ENCODE results near the gene PBX1. TPM values are rescaled to one million over a fixed set of nuclear protein-coding genes. Genes with fewer than 3 reads are reported as not detected.

The PBX1 gene
- total RNA-seq, 1 donor from 2014 or later: 29.7 TPM

DNA sequence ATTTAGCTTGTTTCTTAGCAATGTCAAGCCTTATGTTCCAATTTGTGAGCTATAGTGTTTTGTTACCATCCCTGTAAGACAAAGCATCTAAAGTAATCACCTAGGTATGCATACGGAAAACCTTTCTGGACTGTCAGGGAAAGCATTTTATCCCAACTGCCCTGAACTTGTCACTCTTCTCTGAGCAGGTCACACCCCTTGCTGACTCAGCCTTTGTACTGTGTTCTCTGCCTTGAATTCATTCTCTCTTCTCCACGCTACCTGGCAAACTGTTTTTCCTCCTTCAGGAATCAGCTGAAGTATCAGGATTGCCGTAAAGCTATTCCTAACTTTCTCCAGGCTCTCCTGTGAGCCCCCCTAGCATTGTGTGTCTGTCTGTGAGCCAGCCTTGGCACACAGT is 54.2 kb downstream of the PBX1 start:
- TF ChIP-seq, protein P1, sequence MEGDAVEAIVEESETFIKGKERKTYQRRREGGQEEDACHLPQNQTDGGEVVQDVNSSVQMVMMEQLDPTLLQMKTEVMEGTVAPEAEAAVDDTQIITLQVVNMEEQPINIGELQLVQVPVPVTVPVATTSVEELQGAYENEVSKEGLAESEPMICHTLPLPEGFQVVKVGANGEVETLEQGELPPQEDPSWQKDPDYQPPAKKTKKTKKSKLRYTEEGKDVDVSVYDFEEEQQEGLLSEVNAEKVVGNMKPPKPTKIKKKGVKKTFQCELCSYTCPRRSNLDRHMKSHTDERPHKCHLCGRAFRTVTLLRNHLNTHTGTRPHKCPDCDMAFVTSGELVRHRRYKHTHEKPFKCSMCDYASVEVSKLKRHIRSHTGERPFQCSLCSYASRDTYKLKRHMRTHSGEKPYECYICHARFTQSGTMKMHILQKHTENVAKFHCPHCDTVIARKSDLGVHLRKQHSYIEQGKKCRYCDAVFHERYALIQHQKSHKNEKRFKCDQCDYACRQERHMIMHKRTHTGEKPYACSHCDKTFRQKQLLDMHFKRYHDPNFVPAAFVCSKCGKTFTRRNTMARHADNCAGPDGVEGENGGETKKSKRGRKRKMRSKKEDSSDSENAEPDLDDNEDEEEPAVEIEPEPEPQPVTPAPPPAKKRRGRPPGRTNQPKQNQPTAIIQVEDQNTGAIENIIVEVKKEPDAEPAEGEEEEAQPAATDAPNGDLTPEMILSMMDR (IDR thresholded peaks at IDR 0.05): no peak
- Mint-ChIP-seq H3K9me3 (ENCODE audit: unreplicated experiment) (no peaks in the 10 kb centered on the region), H3K4me1 (ENCODE audit: unreplicated experiment) (peaks cover 45% of the 10 kb centered on the region), H3K4me3 (ENCODE audit: unreplicated experiment) (no peak overlapping the region), H3K27me3 (ENCODE audit: unreplicated experiment) (no peaks in the 10 kb centered on the region), H3K36me3 (ENCODE audit: unreplicated experiment) (no peaks in the 10 kb centered on the region), H3K27ac (ENCODE audit: unreplicated experiment) (no peak overlapping the region)
- DNase-seq (ENCODE audit: extremely low spot score, unreplicated experiment): no peak

DNA sequence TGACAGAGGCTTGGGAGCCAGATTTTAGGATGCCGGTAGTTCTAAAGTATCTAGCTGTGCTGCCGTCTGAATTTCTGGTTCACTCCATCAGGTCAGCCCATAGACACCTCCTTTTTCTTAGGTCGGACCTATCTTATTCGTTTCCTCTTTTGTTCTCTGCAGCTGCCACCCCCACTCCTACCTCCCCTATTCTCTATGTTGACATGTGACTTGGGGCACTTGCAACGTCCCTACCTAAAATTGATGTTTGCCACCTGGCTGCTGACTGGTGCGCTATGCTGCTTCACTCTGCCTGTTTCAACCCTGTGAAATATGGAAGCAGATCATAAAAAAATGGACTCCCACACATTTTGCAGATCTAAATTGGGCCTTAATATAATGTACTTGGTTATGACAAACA is 55.3 kb downstream of the PBX1 start:
- no peaks in the 10 kb centered on the region for H3K36me3 Mint-ChIP-seq (ENCODE audit: unreplicated experiment)
- no peaks in the 10 kb centered on the region for H3K9me3 Mint-ChIP-seq (ENCODE audit: unreplicated experiment)
- no peaks in the 10 kb centered on the region for H3K27me3 Mint-ChIP-seq (ENCODE audit: unreplicated experiment)
- TF ChIP-seq, protein P1 (IDR thresholded peaks at IDR 0.05): no peak
- H3K4me1 Mint-ChIP-seq (ENCODE audit: unreplicated experiment): peaks cover 34% of the 10 kb centered on the region
- H3K27ac Mint-ChIP-seq (ENCODE audit: unreplicated experiment): no peak overlapping the region
- H3K4me3 Mint-ChIP-seq (ENCODE audit: unreplicated experiment): no peak overlapping the region
- no peak for DNase-seq (ENCODE audit: extremely low spot score, unreplicated experiment)

DNA sequence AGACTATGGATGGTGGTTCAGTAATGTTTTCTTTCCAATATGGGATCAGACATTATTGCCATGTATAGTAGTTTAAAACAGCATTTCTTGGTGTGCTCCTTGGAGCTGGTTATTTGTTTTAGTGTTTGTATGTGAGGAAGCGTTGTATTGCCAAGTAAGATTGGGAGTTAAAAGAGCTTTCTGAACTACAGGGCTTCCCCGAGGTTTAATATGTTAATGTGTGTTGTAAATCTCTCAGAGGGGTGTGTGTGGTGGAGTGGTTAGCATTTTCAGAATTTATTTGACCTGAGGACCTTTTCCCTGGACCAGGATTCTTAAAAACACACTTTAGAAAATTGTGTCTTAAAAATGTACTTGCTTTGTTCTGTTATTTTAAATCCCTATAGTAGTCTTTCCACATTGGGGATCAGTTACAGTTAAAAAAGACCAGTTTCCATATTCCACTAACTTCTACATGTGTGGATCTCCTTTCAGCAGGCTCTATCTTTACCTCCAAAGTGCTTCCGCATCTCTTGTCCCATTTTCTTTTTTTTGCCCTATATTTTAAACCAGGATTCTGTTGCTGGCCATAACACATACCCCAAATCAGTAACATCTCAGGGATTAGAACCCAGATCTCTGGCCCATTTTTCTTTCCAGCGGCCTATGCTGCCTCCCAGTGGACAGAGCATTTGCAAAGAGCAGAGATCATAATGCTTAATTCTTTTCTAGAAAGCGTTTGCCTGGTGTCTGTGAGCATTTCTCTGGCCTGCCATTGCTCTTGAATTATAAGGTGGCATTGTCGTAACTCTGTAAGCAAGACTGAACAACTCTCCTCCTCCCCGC is 58.6 kb downstream of the PBX1 start:
- DNase-seq (ENCODE audit: extremely low spot score, unreplicated experiment): no peak
- H3K27me3 Mint-ChIP-seq (ENCODE audit: unreplicated experiment): no peaks in the 10 kb centered on the region
- TF ChIP-seq, protein P1 (IDR thresholded peaks at IDR 0.05): peak; percentile 78
- no peaks in the 10 kb centered on the region for H3K9me3 Mint-ChIP-seq (ENCODE audit: unreplicated experiment)
- H3K4me3 Mint-ChIP-seq (ENCODE audit: unreplicated experiment): no peak overlapping the region
- H3K27ac Mint-ChIP-seq (ENCODE audit: unreplicated experiment): no peak overlapping the region
- no peaks in the 10 kb centered on the region for H3K36me3 Mint-ChIP-seq (ENCODE audit: unreplicated experiment)
- peaks cover 9% of the 10 kb centered on the region for H3K4me1 Mint-ChIP-seq (ENCODE audit: unreplicated experiment)

DNA sequence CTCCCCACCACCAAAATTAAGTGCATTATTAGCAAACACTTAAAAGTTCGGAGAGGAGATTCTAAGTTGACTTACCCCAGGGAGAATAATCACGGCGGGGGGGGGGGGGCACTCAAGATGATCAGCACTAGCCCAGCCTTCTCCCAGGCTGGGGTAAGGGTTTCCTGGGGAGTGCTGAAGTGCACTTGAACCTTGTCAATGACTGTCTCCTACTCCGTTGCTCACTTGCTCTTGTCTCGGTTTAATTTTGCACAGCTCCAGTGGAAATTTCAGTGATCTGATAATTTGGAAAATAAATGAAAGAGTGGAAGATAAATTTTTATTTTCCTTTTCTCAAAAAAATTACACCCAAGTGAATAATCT is 59.2 kb downstream of the PBX1 start:
- no peaks in the 10 kb centered on the region for H3K27me3 Mint-ChIP-seq (ENCODE audit: unreplicated experiment)
- TF ChIP-seq, protein P1 (IDR thresholded peaks at IDR 0.05): no peak
- H3K27ac Mint-ChIP-seq (ENCODE audit: unreplicated experiment): no peak overlapping the region
- H3K9me3 Mint-ChIP-seq (ENCODE audit: unreplicated experiment): no peaks in the 10 kb centered on the region
- peaks cover 4% of the 10 kb centered on the region for H3K4me1 Mint-ChIP-seq (ENCODE audit: unreplicated experiment)
- no peaks in the 10 kb centered on the region for H3K36me3 Mint-ChIP-seq (ENCODE audit: unreplicated experiment)
- DNase-seq (ENCODE audit: extremely low spot score, unreplicated experiment): no peak
- H3K4me3 Mint-ChIP-seq (ENCODE audit: unreplicated experiment): no peak overlapping the region

DNA sequence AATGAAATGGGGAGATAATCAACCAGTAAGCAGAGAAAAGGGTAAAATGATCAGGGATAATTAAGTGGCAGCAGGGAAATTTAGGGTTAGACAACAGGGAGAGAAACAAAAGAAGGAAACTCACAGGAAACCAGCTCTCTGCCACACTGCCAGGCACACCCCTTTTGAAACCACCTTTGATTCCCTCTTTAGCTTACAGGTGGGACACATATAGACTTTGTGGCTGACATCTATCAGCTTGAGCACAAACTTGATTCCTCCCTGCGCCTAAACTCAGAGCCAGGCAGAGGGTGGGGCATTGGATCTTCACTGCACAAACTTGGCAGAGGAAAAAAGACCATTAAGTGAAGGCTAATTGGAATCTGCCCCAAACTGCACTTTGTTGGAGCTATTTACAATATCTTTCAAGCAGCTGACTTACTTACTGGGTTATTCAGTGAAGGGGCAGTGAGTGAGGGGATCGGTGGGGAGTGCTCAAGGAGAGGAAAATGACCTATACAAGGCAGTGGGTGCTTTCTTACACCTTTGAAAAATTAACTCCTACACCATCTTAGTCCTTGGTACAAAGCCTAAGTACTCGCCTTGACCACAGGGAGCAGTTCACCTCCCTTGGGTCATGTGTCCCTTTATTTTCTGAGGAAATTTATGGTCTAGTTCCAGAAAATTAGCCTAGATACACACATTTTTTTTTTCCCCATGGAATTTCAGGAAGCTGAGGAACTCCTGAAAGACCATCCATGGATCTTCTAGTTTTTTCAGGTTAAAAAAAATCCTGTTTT is 60.2 kb downstream of the PBX1 start:
- Mint-ChIP-seq H3K27me3 (ENCODE audit: unreplicated experiment) (no peaks in the 10 kb centered on the region), H3K4me1 (ENCODE audit: unreplicated experiment) (peaks cover 4% of the 10 kb centered on the region), H3K36me3 (ENCODE audit: unreplicated experiment) (no peaks in the 10 kb centered on the region), H3K27ac (ENCODE audit: unreplicated experiment) (no peak overlapping the region), H3K4me3 (ENCODE audit: unreplicated experiment) (no peak overlapping the region), H3K9me3 (ENCODE audit: unreplicated experiment) (no peaks in the 10 kb centered on the region)
- no peak for DNase-seq (ENCODE audit: extremely low spot score, unreplicated experiment)
- TF ChIP-seq, protein P1 (IDR thresholded peaks at IDR 0.05): no peak

All from osteocyte (in vitro differentiated cells).